Dermis microvascular lymphatic vessel endothelial cell (primary cell): ENCODE results near the gene LGI4. TPM values are rescaled to one million over a fixed set of nuclear protein-coding genes. Genes with fewer than 3 reads are reported as not detected.
"Not testable (repeated sequence)": the region's sequence is repeated elsewhere in the genome, so short reads cannot be mapped to it uniquely, and the experiment has no call there.

Experiments used
- DNase-seq, 2 donors: peaks; one replicate each; pipeline versions ENCODE4 v3.0.0 to v3.0.0-alpha.2; 2010; ENCODE audit warnings: low read depth in 2 of 2
- total RNA-seq: library from RNA; depleted of rRNA; stranded (reverse); fragments of >200 nt; gene quantifications from 2 replicates; pipeline ENCODE4 v1.2.1, GENCODE V29; 2014

The LGI4 gene
- total RNA-seq, 1 donor from 2014 or later = not detected

DNA sequence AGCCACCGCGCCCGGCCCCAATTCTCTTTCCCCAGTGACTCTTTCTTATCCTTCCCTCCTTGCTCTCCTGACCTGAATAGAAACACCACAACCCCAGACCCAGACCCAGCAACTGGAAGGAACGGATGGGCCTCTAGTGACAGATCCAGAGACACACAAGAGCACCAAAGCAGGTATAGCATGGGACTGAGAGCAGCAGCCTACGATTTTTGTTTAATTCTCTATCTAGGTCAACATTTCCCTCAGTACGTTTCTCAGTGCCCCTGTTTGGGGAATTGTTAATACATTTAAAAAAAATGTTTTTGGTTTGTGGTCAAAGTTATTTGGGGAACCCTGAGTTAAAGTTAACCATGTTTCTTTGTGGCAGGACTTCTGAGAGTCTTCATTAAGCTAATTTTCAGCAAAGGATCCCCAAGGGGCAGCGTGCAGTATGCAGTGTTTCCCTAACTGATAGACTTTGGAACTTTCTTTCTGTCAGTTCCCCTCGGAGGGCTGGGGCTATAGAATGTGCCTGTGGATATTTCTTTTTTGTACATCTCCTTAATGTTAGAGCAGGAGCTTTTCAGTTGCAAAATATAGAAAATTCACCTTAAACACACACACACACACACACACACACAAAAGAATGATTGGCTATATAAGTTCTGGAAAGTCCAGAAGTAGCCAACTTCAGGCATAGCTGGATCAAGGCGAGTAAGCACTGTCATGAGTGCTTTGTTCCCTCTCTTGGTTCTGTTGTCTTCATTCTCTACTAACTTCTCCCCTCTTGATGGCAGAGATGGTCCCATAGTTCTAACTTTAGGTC, 26.0 kb upstream of the LGI4 start:
- no peak for DNase-seq

DNA sequence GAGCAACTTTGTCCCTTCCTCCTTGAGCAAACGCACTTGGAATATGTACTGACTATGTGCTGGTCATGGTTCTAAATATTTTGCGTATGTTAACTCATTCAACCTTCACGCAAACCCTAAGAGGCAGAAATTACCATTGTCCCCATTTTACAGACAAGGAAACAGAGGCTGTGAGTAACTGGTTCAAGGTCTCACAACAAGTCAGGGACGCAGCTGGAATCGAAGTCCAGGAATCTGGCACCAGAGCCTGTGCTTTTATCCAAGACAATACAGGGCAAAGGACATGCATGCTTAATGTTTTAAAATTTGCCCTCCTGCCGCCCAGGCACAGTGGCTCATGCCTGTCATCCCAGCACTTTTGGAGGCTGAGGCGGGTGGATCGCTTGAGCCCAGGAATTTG, 24.7 kb upstream of the LGI4 start:
- DNase-seq = no peak

- no peak for DNase-seq
Observed at GRCh38 chr19:35157431-35157830, 22.6 kb upstream of the LGI4 start.

GRCh38 chr19:35156673-35157014, 21.8 kb upstream of the LGI4 start:
- DNase-seq = no peak

DNA sequence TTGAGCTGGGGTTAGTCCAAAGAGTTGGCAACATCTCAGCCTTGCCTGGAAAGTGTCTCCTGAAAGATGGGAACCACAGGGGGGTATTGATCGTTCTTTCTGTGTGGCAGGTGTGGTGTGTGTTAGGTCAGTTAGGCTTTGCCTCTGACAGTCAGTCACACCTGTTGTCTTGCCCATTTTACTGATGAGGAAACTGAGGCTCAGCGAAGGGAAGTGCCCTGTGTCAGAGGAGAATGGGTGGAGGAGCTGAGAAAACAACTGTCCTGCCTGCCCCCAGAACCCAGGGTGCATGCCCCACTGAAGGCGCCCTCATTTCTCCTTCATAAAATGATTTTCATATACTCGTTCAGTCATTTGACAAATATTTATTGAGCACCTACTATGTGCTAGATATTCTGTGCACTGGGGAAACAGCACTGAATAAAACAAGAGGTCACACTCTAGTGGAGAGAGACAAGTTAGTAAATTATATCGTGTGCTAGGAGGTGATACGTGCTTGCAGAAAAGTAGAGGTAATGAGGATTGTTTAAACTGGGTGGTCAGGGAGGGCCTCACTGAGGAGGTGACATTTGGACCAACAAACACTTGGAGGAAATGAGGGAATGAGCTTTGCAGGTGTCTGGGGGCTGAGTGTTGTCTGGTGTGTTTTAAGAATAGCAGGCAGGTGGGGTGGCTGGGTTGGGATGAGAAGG, 21.3 kb upstream of the LGI4 start:
- DNase-seq = no peak

GRCh38 chr19:35155441-35155840, 20.6 kb upstream of the LGI4 start:
- DNase-seq = no peak

- DNase-seq = peak; percentile 22 to 77
Observed at GRCh38 chr19:35154525-35155406, 19.9 kb upstream of the LGI4 start, which contains the start of gene FXYD5. Gene FXYD5 (plus strand): TSS chr19:35154735. CDS start chr19:35155551, 816 bp downstream.

DNA sequence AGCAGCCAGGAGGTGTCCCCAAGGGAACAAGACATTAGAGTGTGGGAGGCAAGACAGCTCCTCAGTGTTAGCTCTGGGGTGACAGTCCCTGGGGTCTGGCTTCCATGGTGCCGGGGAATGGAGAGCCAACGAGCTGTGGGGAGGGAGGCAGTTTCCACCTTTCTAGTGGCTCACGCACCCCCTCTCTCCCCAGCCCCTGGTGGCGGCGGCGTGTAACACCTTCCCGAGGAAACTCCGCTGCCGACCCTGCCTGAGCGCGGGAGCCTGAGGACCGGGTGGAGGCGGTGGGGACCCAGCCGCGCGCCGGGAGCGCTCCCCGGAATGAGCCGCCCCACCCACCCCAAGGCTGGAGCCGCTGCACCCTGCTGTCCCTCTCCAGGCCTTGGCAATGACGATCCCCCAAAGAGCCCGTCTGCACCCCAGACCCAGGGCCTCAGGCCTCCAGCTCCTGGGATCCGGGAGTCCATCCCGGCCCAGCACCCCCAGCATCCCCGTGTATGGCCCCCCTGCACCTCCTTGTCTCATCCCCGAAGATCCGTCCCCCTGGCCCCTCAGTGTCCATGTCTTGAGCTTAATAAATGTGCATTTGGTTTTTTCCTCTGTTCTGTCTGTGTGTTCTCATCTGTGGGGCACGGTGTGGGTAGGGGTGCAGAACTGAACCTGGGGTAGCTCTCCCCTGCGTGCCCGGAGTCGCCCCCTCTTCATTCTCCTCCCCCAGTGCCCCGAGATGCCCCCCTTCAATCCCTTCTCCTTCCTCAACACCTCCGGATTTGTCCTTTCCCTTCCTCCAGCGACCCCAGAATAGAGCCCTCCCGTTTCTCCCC, 19.1 kb upstream of the LGI4 start:
- DNase-seq = peak in 1 of 2 donors; percentile 51

DNA sequence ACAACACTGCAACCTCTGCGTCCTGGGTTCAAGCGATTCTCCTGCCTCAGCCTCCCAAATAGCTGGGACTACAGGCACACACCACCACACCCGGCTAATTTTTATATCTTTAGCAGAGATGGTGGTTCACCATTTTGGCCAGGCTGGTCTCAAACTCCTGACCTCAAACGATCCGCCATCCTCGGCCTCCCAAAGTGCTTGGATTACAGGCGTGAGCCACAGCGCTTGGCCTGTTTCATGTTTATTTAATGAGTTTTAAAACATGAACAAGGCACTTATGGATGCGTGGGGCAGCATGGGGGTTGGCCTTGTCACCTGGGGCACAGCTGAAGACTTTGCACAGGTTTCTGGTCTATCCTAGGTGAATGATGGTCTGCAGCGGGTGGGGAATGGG, 18.3 kb upstream of the LGI4 start:
- not testable (repeated sequence) for DNase-seq

DNA sequence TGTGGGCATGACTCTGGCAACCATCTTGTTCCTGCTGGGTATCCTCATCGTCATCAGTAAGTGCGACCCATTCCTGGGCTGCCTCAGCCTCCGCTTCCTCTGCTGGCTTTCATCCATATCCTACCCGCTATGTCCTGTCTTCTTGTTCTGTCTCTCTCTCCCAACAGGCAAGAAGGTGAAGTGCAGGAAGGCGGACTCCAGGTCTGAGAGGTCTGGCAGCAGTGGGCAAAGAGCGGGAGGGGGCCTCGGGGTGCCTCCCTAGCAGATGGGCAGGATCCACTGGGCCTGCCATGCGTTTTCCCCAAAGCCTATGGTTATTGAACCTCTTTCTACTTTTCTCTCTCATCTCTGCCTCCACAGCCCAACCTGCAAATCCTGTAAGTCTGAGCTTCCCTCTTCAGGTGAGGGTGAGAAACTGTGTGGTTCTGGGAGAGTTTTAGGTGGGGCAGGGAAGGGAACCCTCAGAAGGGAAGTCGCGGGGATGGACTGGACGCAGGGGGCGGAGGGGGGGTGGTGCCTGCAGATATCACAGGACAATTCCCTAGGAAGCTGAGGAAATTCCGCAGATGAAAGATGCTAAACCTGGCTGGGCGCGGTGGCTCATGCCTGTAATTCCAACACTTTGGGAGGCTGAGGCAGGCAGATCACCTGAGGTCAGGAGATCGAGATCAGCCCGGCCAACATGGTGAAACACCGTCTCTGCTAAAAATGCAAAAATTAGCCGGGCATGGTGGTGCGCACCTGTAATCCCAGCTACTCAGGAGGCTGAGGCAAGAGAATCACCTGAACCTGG, 16.6 kb upstream of the LGI4 start:
- no peak for DNase-seq

GRCh38 chr19:35150445-35150844, 15.6 kb upstream of the LGI4 start:
- no peak for DNase-seq

DNA sequence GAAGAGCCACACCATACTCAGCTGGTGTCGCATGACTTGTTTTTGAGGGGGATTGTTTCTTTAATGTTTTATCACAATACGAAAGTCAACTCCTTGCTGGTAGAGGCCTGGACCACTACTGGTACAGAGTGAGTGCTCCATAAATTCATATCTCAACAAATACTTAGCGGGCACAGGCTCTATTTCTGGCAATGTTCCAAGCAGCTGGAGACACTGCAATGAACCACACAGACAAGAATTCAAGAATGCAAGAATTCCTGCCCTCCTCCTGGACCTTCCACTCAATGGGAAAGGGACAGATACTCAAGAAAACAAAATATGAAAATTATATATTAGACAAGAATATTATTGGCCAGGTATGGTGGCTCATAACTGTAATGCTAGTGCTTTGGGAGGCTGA, 14.6 kb upstream of the LGI4 start:
- DNase-seq = no peak

- DNase-seq = no peak
Observed at GRCh38 chr19:35146746-35147459, 12.0 kb upstream of the LGI4 start.

- DNase-seq = no peak
Observed at GRCh38 chr19:35144600-35145436, 10.0 kb upstream of the LGI4 start.

DNA sequence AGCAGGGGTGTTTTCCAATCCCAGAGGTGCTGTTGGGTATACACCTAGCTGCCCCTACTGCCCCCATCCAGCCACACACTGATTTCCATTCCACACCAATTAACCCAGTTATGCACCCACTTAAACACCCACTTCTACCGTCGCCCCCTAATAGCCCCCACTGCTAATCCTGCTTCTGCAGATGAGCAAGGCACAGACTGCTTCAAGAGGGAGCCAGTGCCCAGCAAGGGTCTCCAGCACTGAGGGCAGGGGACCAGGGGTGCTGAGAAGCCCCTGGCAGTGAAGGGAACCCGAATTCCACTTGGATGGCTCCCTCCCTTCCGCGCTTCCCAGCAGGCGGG, 9.4 kb upstream of the LGI4 start:
- no peak for DNase-seq

GRCh38 chr19:35143818-35144217, 9.0 kb upstream of the LGI4 start:
- no peak for DNase-seq

DNA sequence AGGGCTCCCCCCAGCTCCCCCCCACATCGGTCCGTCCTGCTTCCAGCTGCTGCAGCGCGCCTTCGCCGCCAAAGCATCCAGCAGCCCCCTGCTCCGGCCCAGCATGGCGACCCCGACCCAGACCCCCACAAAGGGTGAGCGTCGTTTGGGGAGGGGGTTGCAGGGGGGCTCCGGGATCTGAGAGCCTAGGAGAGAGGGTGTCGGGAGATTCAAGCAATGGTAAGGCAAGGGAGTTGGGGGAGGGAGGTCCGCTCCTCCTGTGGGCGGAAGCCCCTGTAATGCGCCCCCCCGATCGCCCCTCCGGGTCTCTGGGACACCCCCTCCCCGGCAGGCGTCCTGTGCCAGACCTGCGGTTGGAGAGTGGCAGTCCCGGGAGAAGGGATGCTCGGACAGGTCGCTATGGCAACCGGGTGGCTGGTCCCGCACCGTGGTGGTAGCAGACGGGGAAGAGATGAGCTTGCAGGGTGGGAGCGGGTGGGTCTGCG, 8.4 kb upstream of the LGI4 start, which contains the start of gene FXYD7:
FXYD7 (plus strand) TSS at position 25 of the 485 bp plus-strand sequence; CDS start at position 104, 79 bp downstream.
- no peak for DNase-seq

GRCh38 chr19:35142606-35143230, 7.9 kb upstream of the LGI4 start:
- DNase-seq = peak in 1 of 2 donors; percentile 50
